Keratinocyte (primary cell): Measurements from ENCODE around the gene KCNS3.

ENCODE experiments used
- CTCF ChIP-seq, 3 experiments: IDR thresholded peaks in 1 of 3; conservative IDR thresholded peaks in 1 of 3; optimal IDR thresholded peaks in 1 of 3; 2 replicates in 2 of 3; 3 replicates in 1 of 3; pipeline versions ENCODE3 to v1.5.1; 2011; ENCODE audit warnings: low read length in 3 of 3, mild to moderate bottlenecking in 3 of 3, moderate library complexity in 2 of 3, control low read depth in 1 of 3, inconsistent platforms in 1 of 3; ENCODE audit not compliant: insufficient read depth in 2 of 3; ENCODE audit errors: extremely low read depth in 1 of 3
- EZH2 ChIP-seq: IDR thresholded peaks from one replicate; pipeline ENCODE4 v1.6.1; 2012; ENCODE audit warnings: inconsistent platforms, mild to moderate bottlenecking, low read length, moderate library complexity

- TF ChIP-seq CTCF (optimal IDR thresholded peaks at IDR 0.05 in 1 of 3, IDR thresholded peaks at IDR 0.05 in 1 of 3, conservative IDR thresholded peaks at IDR 0.05 in 1 of 3; ENCODE audit: extremely low read depth in 1 of 3, insufficient read depth in 2 of 3, low read length in 3 of 3) (no peak), EZH2 (no peak)
Measured at GRCh38 chr2:17961789-17962188, 83.3 kb downstream of the KCNS3 start.
